Measurements from ENCODE around the gene LAPTM4A.

The LAPTM4A gene

DNA sequence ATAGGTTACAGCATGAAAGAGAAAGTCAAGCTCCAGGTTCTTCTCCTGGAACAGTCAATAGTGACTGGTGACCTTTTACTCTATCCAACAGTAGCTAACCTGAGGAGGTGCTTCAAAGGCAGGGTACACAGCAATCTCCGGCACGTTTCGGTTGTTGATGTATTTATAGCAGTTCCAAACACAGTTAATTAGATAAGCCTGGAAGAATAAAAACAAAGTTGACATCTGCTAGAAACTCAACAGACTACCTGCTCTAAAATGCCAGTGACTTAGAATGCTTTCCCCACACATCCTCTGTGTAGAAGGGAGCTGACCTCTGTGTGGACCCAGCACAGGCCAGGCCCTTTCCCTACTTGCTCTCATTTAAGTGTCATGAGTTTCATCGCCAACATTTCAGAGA lies 17.2 kb downstream of the LAPTM4A start:
- Histone ChIP-seq H3K27ac (replicated peaks) (no peak overlapping the region), H3K4me3 (replicated peaks; ENCODE audit: insufficient read depth, low read length) (no peak overlapping the region), H3K27me3 (ENCODE audit: insufficient read depth, poor library complexity, severe bottlenecking) (no peaks in the 10 kb centered on the region)
- TF ChIP-seq CTCF (IDR thresholded peaks at IDR 0.05; ENCODE audit: insufficient read depth, low read length), result no peak
- TF ChIP-seq POLR2AphosphoS5 (IDR thresholded peaks at IDR 0.05; ENCODE audit: low read depth), result no peak
- TF ChIP-seq REST (IDR thresholded peaks at IDR 0.05; ENCODE audit: insufficient replicate concordance, low read depth), result no peak
- TF ChIP-seq SPI1 (IDR thresholded peaks at IDR 0.05; ENCODE audit: borderline replicate concordance, low read depth), result no peak
- TF ChIP-seq GABPA (IDR thresholded peaks at IDR 0.05; ENCODE audit: low read depth), result no peak
- DNase-seq (ENCODE audit: low read depth in 1 of 2, low spot score in 1 of 2), result no peak

DNA sequence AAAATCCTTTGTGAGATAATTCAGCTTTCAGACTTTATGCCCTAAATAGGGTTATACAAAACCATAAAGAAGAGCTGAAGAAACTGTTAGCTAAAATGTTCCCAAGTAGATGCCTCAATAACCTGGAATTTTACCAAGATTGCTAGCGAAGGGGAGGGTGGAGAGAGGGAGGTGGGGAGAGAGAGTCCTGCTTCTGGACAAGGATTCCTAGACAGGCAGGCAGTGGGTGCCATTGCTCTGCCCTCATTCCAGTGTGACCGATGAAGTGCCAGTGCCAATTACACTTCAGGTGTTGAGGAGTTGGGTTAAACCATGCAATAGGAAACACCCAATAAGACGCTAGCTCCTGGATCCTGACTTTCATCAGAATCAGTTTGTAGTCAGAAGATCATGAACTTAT lies 18.1 kb downstream of the LAPTM4A start:
- TF ChIP-seq POLR2AphosphoS5 (IDR thresholded peaks at IDR 0.05; ENCODE audit: low read depth) (no peak), GABPA (IDR thresholded peaks at IDR 0.05; ENCODE audit: low read depth) (no peak), REST (IDR thresholded peaks at IDR 0.05; ENCODE audit: insufficient replicate concordance, low read depth) (no peak), SPI1 (IDR thresholded peaks at IDR 0.05; ENCODE audit: borderline replicate concordance, low read depth) (no peak), CTCF (IDR thresholded peaks at IDR 0.05; ENCODE audit: insufficient read depth, low read length) (no peak)
- DNase-seq (ENCODE audit: low read depth in 1 of 2, low spot score in 1 of 2), result no peak

DNA sequence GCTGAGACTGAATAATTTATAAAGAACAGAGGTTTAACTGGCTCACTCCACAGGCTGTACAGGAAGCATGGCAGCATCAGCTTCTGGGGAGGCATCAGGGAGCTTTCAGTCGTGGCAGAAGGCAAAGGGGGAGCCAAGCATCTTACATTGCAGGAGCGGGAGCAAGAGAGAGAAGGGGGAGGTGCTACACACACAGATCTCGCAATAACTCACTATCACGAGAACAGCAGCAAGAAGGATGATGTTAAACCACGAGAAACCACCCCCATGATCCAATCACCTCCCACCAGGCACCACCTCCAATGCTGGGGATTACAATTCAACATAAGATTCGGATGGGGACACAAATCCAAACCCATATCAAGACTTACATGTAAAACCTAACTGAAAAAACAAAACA lies 21.2 kb downstream of the LAPTM4A start:
- H3K27ac ChIP-seq (replicated peaks), result no peak overlapping the region
- no peak for DNase-seq (ENCODE audit: low read depth in 1 of 2, low spot score in 1 of 2)
- TF ChIP-seq SPI1 (IDR thresholded peaks at IDR 0.05; ENCODE audit: borderline replicate concordance, low read depth) (no peak), GABPA (IDR thresholded peaks at IDR 0.05; ENCODE audit: low read depth) (no peak), POLR2AphosphoS5 (IDR thresholded peaks at IDR 0.05; ENCODE audit: low read depth) (no peak), CTCF (IDR thresholded peaks at IDR 0.05; ENCODE audit: insufficient read depth, low read length) (no peak), REST (IDR thresholded peaks at IDR 0.05; ENCODE audit: insufficient replicate concordance, low read depth) (no peak)
- no peaks in the 10 kb centered on the region for H3K27me3 ChIP-seq (ENCODE audit: insufficient read depth, poor library complexity, severe bottlenecking)
- H3K4me3 ChIP-seq (replicated peaks; ENCODE audit: insufficient read depth, low read length), result no peak overlapping the region

More for the DNA sequence above, 18.1 kb downstream of the LAPTM4A start:
- no peaks in the 10 kb centered on the region for H3K27me3 ChIP-seq (ENCODE audit: insufficient read depth, poor library complexity, severe bottlenecking)
- H3K4me3 ChIP-seq (replicated peaks; ENCODE audit: insufficient read depth, low read length), result no peak overlapping the region
- H3K27ac ChIP-seq (replicated peaks), result no peak overlapping the region
